Spleen (tissue), 7 donors: ENCODE data around the gene C1orf53.

ENCODE experiments used
- POLR2A ChIP-seq, 3 donors: fragments of 450-650 bp; IDR thresholded peaks; one replicate each; pipeline ENCODE4 v1.5.1; 2017; ENCODE audit warnings: antibody characterized with exemption in 3 of 3, mild to moderate bottlenecking in 1 of 3
- TF ChIP-seq, protein P1 (sequence below), 11 experiments: fragments of 200-600 bp in 7 of 11; fragments of 450-650 bp in 4 of 11; sonication (generic) in 4 of 11; IDR thresholded peaks in 8 of 11; conservative IDR thresholded peaks in 3 of 11; 1 replicate in 7 of 11; 2 replicates in 4 of 11; pipeline versions ENCODE4 v1.4.0 to v1.8.0; 2016 to 2021; ENCODE audit warnings: antibody characterized with exemption in 11 of 11, inconsistent platforms in 4 of 11, mild to moderate bottlenecking in 1 of 11
- donor health status: DM: no; HTN: no; CAD: no; lungs with moderate emphysema.
- donor health status: DM: no; HTN: no; CAD: no.
- donor health status: DM: no; HTN: no; CAD: no.

DNA sequence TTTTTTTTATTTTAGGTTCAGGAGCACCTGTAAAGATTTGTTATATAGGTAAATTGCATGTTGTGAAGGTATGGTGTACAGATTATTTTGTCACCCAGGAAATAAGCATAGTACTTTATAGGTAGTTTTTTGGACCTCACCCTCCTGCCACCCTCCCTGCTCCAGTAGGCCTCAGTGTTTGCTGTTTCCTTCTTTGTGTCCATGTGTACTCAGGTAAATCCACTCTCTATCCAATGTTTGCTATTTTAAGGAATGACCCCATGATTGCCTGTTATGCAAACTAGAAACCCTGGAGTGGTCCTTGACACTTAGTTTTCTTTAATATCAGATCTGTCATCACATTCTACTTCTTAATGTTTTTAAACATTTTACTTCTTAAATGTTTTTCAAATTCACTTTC, 48.7 kb downstream of the C1orf53 start:
- TF ChIP-seq, protein P1, sequence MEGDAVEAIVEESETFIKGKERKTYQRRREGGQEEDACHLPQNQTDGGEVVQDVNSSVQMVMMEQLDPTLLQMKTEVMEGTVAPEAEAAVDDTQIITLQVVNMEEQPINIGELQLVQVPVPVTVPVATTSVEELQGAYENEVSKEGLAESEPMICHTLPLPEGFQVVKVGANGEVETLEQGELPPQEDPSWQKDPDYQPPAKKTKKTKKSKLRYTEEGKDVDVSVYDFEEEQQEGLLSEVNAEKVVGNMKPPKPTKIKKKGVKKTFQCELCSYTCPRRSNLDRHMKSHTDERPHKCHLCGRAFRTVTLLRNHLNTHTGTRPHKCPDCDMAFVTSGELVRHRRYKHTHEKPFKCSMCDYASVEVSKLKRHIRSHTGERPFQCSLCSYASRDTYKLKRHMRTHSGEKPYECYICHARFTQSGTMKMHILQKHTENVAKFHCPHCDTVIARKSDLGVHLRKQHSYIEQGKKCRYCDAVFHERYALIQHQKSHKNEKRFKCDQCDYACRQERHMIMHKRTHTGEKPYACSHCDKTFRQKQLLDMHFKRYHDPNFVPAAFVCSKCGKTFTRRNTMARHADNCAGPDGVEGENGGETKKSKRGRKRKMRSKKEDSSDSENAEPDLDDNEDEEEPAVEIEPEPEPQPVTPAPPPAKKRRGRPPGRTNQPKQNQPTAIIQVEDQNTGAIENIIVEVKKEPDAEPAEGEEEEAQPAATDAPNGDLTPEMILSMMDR (IDR thresholded peaks at IDR 0.05 in 8 of 11, conservative IDR thresholded peaks at IDR 0.05 in 3 of 11), result no peak
- TF ChIP-seq POLR2A (IDR thresholded peaks at IDR 0.05), result no peak
